IPS DF 4.7 (cell line): ENCODE measurements around the gene NTMT2.
"Not testable (repeated sequence)": the region's sequence is repeated elsewhere in the genome, so short reads cannot be mapped to it uniquely, and the experiment has no call there.

Experiments
- DNase-seq: peaks from one replicate; pipeline ENCODE4 v3.0.0-alpha.2; 2013; ENCODE audit warnings: low spot score; ENCODE audit errors: extremely low read depth

The NTMT2 gene

DNA sequence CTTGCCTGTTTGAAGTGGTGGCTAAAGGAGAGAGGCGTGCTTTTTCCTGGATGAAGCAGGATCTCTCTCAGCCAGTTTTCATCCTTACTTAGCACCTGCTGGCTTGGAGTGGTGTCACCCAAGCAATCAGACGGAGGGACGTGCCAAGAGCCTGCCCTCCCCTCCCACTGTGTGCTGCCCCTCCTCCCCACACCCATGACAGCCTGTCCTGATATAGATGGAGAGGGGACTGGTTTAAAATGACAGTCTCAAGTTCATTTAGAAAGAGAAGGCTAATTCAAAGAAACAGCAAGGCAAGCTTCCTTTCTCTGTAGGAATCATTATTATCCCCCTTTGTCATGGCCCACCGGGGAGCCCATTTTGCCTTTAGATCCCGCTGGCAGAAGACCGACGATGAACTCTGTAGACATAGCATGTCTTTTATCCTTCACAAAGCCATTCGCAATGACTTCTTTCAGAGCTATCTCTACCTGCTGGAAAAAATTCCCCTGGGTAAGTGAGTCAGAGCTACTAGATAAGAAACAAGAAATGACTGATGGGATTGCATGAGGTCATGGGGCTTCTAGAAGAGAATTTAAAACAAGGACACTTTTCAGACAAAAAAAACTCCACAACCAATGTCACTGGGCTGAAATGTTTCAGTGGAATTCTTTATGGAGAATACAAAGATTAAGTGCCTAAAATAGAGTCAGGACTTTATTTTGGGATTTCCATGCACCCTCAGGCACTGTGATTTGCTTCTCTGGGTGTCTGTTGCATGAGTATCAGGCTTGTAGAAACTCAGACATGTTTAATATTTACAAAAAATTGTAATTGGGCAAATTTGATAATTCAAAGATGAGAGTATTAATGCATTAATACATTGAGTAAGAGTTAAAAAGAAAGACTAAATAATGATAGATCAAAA lies at the start of gene NTMT2:
NTMT2 (plus strand) TSS at position 190 of the 907 bp plus-strand sequence; CDS start at position 339, 149 bp downstream.
- peak; percentile 79 for DNase-seq

DNA sequence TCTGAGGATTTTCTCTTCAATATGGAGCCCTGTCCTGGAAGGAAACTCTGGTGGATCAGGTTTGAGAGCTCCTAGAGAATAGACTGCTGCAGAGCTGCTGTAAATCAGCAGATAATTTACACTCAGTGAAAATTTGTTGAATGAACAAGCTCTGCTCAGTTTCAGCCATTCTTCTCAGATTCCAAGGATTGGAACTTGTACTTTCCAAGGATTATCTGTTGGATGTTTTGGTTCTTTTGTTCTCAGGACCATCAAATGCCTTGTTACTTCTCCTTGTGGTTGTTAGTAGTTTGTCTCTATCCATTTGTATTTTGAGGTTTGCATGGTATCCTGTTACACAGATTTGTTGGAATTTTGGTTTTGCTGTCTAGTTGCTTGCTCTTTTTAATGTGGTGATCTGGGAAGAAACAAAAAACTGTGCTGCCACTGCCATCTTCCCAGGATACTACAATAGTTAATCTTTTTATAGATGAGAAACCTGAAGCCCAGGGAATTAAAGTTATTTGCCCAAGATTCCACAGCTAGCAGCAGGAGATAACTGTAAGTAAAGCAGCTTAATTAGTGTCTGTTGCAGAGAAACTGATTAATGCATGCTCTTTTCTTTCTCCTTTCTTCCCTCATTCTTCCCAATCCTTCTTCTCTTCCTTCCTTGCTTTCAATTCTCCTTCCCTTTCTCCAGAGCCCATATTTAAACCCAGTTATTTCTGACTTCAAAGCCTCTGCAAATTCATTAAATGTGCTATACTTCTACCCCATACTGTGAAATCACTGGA lies 49.6 kb upstream of the NTMT2 start:
- no peak for DNase-seq

DNA sequence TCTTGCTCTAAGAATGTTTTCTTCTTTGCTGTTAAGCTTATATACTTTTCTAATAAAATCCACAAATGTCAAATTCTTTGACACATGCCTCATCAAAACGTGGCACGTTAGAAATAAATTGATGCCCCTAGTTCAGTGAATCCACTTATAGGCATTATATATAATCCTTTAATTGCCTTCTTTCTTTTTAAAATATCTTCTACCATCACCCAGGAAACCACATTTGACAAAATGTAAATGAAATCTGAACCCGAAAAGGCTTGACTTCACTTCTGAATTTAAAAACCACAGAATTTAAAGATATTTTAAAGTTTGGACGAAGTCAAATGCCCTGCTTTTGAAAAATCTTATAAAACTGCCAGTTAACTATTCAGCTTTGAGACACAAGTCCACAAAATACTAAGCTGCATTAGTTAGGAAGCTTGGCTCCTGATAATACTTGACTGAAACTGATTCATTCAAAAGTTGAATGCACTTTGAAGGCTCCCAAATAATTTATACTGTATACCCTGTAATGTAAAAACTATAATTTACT lies 48.9 kb upstream of the NTMT2 start:
- no peak for DNase-seq

DNA sequence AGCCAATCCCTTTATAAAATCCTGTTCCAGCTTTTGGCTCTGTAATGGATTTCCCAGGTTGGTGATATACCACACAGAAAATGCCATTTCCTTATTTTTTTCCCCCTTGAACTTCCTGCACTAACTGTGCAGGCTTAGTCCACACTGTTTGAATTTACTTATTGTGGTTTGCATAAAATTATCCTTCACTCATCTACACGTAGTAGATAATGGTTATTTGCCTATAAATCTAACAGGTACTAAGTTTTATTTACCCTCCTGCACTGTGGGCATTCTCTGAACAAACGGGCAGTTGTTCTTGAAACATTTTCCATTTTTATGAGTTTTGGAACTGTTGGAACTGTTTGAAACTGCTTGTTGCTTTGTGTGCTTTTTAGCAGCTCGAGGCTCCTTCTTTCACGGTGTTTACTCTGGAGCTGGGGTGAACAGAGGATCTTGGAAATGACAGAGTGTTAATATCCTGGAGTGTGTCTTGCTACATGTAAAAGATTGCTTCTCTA lies 48.3 kb upstream of the NTMT2 start:
- DNase-seq: no peak

DNA sequence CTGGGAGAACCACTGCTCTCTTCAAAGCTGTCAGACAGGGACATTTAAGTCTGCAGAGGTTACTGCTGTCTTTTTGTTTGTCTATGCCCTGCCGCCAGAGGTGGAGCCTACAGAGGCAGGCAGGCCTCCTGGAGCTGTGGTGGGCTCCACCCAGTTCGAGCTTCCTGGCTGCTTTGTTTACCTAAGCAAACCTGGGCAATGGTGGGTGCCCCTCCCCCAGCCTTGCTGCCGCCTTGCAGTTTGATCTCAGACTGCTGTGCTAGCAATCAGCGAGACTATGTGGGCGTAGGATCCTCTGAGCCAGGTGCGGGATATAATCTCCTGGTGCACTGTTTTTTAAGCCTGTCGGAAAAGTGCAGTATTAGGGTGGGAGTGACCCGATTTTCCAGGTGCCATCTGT lies 32.6 kb upstream of the NTMT2 start:
- DNase-seq: not testable (repeated sequence)

DNA sequence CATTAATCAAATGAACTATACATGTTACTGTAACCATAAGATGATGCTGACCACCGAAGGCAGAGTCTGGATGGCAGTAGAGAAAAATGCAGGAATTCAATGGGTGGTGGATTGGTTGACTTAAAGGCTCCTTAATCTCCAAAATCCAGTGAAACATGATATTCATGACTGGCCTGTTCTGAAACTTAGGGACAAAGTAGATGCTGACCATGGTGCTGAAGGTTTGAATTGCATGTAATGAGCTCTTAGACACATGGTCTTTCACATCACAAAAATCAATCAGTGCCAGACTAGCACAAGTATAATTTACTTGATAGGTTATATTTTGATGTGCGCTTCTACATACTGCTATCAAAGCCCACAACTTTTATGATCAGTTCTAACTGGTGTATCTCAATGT lies 30.9 kb upstream of the NTMT2 start:
- no peak for DNase-seq

DNA sequence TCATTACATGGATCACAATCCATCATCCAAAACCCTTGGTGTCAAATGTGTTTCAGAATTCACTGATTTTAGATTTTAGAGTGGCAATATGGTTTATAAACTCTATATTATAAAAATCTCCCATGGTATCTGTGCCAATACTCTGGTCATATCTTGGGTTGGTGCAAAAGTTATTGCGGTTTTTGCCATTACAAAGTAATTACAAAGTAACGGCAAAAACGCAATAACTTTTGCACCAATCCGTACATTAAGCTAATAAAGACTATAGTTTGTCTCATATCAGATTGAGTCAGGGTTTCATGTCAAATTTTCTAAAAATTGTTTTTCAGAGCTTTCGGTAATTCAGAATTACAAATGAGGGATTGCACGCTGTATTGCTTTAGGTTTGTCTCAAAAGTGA lies 23.4 kb upstream of the NTMT2 start:
- no peak for DNase-seq

DNA sequence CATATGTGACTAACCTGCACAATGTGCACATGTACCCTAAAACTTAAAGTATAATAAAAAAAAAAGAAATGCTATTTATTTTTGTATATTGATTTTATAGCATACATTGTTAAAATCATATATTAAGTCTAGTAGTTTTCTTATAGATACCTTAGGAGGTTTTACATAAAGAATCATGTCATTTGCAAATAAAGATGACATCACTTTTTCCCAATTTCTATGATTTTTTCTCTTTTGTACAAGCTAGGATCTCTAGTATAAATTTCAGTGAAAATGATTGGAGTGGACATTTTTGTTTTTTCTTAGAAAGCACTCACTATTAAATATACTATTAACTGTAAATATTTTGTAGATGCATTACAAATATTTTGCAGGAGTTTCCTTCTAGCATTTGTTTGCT lies 20.5 kb upstream of the NTMT2 start:
- DNase-seq: no peak

DNA sequence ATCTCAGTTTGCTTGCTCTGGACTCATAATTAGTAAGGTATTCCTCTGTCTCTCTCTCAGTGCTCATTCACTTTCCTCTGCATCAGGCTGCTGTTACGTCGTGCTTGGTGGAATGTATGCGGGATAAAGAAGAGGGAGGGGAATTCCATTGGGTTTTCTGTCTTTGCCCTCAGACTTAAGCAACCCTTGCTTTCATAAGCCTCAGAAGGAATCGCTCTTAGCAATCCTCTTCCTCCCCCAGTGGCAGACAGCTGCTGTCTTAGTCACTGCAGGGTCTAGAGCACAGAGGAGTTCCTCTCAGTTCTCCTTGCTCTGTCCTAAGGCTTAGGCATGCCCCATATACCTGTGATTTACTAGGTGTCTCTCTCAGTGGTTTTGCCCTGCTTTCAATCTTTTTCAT lies 19.1 kb upstream of the NTMT2 start:
- DNase-seq: no peak

DNA sequence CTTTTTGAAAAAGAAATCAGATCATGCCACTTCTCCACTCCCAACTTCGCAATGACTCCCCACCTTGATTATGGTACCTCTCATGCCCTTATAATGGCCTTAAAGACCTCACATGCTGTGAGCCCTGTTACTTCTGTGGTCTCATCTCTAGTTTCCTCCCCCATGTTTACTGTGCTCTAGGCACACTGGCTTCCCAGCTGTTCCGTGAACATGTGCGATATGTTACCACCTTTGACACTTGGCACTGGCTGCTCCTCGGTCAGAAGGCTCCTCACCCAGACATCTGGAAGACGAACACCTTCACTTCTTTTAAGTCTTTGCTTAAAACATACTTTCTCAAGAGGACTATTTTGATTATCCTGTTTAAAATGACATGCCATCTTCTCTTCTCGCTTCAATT lies 14.3 kb upstream of the NTMT2 start:
- DNase-seq: no peak

DNA sequence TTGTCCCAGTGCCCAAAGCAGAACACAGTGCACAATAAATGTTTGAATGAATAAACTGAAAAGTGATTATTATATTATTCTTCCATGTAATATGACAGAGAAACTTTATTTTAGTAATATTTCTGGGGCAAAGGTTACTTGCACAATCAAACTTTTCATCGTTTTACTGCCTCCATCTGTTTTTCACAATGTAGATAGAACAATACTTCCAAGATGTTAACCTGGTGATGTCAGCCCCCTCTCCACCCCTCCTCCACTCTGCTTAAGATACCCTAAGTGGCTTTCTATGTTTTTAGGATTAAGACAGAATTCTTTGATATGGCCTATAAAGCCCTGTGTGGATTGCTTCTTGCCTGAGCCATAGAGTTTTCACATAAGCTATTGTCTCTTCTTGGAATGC lies 13.8 kb upstream of the NTMT2 start:
- no peak for DNase-seq

DNA sequence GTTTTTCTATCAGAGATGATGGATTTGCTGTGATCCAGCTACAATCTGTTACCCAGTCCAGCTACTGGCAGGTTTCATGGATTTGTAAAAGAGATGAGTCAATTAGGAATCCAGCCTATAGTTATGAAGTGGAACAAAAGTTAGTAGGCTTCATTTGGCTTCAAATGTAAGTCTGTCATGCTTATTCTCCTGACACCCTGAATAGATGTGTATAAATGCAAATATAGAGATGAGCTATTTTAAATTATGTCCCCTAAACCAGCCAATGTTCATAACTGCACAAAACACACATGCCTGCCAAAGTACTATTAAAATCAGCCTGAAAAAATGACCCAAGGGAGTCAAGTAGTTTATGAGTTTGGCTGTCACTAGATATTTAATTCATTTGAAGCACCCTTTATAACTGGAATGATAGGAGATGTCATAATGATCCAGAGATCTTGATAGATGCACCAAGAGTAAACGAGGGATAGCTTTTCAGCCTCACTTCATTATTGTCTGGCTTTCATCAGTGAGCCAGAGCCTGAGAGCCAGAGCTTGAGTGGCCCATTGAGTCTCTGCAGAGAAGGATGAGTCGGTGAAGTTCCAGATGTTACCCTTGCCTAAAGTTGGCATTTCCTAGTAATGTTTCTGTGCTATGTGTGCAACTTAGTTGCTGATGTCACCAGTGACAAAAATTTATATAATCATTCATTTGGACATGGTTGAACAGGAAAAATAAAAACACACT lies 11.8 kb upstream of the NTMT2 start:
- no peak for DNase-seq

DNA sequence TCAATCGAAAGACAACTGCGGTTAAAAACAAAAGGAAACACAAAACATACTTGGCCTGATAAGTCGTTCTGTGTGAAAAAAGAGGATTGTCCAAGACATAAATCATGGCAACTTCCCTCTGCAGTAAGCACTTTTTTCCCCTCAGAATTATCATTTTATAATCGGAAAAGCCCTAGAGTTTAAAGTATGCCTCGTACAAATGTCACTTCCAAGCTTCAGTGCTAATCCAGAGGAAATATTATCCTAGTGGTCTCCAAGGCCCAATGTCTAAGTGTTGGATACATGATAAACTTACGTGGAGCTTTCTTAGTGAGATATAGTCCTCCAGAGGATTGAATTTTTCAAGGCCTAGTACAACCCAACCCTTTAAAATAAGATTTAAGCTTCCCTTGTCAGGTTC lies 11.2 kb upstream of the NTMT2 start:
- DNase-seq: no peak

DNA sequence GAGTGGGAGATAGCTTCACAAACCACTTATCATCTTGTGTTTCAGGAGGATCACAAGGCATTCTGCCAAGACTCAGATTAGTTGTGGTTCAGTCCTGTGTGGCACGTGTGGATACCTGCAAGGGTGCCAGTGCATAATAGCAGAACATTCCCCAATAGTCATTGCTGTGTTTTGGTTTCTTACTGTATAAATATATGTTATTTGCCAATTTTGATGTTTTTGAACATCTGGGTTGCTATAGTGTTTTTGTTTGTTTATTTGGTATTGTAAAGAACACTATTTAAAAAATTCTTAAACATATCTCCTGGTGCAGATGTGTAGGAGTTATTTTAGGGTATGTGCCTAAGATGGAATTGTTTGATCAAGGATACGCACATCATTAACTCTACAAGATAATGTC lies 5.4 kb upstream of the NTMT2 start:
- DNase-seq: no peak

DNA sequence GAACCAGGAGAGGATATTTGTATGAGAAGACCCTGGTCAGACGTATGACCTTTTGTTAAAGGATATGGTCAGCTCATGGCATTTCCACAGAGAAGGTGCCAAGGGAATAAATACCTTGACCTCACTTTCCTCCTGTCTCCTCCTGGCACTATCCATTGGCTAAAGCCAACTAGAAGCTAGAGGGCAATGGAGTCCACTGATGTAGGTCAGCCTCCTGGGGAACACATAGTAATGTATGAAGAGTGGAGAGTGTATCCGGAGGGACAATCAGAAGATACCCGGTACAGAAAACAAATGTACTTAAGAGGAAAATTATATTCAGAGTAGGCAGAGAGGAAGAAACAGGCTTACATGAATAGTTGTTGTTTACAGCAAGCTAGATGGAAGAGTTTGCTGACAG lies 698 bp upstream of the NTMT2 start:
- DNase-seq: no peak

DNA sequence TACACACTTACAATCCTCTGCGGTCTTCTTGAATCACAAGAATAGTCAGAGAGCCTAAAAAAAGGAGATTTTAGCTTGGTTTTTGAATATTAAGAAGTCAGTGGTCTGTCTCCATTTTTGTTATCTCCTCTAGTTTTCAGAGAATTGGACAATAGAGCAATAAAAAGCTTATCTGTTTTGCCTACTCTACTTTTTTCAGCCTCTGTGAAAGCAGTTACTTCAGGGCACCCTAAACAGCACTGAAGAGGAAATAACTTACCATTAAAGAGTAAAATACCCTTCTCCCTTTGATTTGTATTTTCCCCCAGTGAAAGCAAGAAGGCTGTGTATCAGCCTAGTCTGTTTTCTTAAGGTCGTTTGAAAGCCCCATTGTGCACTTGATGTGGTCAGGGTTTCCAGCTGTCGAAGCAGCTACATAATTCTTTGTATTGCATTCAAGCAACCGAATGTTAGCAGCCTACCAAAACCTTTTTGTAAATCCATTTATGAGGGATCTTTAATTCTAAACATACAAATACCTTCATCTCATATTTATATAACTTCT lies 1.0 kb downstream of the NTMT2 start:
- DNase-seq: no peak

DNA sequence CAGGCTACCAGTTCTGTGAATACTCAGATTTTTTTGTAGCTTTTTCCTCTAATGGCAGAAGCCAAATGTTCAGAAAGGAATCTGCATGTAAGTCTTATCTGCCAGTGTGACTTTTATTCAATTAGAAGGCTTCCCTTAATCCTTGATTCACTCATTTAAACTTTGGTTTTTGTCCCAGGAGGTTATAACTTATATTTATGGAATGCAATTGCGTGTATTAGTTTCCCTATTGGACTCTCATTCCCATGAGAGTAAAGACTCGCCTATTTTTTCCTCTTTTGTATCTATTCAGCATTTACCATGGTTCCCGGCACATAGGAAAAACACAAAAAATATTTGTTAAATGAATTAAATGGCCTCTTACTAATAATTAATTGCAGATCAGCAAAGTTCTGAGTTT lies 3.5 kb downstream of the NTMT2 start:
- no peak for DNase-seq

DNA sequence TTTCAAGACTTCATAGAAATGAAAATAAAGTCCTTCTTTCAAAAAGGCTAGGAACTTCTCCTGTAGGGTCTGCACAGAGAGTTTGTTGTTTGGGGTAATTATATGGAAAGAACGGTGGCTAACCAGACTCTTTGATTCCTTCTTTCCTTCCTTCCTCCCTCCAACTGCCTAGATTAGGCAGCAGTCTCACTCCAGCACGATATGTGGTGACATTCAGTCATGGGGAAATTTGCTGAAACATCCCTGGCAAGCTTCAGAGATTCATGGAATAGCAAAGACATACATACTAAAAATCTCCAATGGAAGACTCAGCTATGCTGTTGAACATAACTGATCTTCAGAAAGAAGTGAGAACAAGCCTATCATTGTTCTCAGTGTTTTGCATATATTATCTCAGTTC lies 4.3 kb downstream of the NTMT2 start:
- no peak for DNase-seq

DNA sequence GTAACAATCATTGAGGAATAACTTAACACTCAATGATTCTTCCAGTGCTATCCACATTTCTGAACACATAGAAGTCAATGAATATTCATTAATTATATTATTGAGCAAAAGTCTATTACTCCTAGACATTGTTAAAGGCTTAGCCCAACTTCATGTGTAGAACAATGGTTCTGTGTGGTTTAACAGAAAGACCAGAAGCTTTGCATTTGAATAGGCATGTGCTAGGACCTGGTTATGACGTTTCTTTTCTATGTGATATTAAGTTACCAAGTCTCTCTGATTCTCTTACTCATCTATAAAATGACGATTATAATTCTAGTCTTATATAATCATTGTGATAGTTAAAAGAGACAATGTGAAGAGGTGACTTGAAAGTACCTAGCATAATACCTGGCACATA lies 5.2 kb downstream of the NTMT2 start:
- DNase-seq: no peak

DNA sequence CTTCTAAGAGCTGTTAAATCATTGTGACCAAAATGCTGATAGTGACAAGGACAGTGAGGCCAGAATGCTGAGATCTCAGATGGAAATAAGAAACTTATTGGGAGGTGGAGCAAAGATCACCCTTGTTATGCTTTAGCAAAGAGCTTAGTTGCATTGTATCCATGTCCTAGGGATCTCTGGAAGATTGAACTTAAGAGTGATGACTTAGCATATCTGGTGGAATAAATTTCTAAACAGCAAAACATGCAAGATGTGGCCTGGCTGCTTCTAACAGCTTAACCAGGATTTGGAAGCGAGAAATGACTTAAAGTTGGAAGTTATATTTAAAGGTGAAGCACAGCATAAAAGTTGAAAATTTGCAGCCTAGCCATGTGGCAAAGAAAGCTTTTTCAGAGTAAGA lies 7.7 kb downstream of the NTMT2 start:
- no peak for DNase-seq

DNA sequence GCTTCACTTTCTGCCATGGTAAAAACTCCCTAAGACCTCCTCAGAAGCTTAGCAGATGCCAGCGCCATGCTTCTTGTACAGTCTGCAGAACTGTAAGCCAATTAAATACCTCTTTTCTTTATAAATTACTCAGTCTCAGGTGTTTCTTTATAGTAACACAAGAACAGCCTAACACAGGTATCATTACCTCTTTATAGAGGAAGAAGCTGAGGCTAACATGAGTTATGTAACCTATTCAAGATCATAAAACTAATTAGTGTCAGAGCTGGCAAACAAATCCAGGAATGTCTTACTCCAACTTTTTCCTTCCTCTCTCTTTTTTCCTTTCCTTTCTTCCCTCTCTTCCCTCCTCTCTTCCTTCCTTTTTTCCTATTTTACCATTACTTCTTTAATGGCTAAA lies 9.3 kb downstream of the NTMT2 start:
- no peak for DNase-seq
